Jurkat, Clone E6-1 (cell line): ENCODE data around the gene OSBP. TPM values are rescaled to one million over a fixed set of nuclear protein-coding genes. Genes with fewer than 3 reads are reported as not detected.
"Not testable (repeated sequence)": the region's sequence is repeated elsewhere in the genome, so short reads cannot be mapped to it uniquely, and the experiment has no call there.

Source experiments
- DNase-seq: peaks from one replicate; pipeline ENCODE4 v3.0.0-alpha.2; 2011; ENCODE audit warnings: low read depth, low spot score
- H3K4me3 ChIP-seq: 2 replicates; pipeline ENCODE4 v1.5.1; 2011; ENCODE audit warnings: mild to moderate bottlenecking, low read length, control low read depth, moderate library complexity
- polyA plus RNA-seq: library from polyadenylated mRNA; unstranded; fragments of >200 nt; gene quantifications from one replicate; pipeline ENCODE4 v1.2.1, GENCODE V29; 2012; ENCODE audit warnings: missing spikeins; ENCODE audit not compliant: insufficient read length, insufficient read depth

The OSBP gene, protein sequence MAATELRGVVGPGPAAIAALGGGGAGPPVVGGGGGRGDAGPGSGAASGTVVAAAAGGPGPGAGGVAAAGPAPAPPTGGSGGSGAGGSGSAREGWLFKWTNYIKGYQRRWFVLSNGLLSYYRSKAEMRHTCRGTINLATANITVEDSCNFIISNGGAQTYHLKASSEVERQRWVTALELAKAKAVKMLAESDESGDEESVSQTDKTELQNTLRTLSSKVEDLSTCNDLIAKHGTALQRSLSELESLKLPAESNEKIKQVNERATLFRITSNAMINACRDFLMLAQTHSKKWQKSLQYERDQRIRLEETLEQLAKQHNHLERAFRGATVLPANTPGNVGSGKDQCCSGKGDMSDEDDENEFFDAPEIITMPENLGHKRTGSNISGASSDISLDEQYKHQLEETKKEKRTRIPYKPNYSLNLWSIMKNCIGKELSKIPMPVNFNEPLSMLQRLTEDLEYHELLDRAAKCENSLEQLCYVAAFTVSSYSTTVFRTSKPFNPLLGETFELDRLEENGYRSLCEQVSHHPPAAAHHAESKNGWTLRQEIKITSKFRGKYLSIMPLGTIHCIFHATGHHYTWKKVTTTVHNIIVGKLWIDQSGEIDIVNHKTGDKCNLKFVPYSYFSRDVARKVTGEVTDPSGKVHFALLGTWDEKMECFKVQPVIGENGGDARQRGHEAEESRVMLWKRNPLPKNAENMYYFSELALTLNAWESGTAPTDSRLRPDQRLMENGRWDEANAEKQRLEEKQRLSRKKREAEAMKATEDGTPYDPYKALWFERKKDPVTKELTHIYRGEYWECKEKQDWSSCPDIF
- 35.3 TPM for polyA plus RNA-seq

DNA sequence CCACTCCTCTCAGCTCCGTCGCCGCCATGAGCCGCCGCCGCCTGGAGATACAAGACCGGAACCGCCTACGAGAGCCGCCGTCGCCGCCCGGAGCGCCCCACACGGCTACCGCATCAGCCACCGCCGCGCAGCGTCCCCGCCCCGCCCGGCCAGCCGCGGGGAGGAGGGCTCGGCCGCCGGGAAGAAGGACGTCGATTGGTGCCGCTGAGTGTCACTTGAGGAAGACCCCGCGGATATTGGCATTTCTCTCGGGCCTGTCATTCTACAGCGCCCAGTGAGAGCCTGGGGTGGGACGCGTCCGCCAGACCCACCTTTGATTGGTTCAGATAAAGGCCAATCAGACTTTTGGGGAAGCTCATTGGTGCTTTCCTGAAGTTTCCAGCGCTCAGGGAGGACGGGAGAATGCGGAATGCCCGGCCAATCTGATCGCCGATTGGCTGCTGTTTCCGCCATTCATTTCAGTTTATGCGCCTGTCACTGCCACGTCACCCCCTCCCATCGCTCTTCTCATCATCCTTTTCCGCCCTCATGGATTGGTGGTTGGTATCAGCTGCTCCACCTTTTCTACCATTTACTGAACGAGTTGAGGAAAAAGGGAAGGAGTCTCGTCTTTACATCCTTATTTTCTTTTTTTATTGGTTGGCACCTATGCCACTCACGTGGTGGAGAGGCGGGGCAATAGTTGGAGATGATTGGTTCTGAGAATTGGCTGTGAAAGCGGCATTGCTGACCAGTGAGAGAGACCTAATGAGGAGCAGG, at the start of gene OSBP:
Gene OSBP, minus strand, starts transcription at position 138 of the 759 bp plus-strand sequence. Its CDS starts 110 bp downstream, at position 28.
- peak; percentile 100 for DNase-seq
- peak within 1 kb of the TSS; percentile 74 for H3K4me3 ChIP-seq

- H3K4me3 ChIP-seq, result no peak overlapping the region
- DNase-seq, result no peak
These were observed 45.0 kb upstream of the OSBP start for GRCh38 chr11:59660621-59661020.

GRCh38 chr11:59659981-59660380, 44.4 kb upstream of the OSBP start:
- no peak for DNase-seq
- H3K4me3 ChIP-seq, result no peak overlapping the region

DNA sequence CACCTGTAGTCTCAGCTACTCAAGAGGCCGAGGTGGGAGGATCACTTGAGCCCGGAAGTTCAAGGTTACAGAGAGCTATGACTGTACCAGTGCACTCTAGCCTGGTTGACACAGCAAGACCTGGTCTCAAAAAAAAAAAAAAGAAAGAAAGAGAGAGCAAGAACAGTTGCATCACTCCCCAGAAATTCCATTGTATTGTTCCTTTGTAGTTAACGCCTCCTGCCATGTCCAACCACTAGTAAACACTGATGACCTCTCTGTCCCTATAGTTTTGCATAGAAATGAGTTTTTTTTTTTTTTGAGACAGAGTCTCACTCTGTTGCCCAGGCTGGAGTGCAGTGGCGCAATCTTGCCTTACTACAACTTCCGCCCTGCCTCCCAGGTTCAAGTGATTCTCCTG, 42.5 kb upstream of the OSBP start:
- DNase-seq, result no peak
- H3K4me3 ChIP-seq, result no peak overlapping the region

DNA sequence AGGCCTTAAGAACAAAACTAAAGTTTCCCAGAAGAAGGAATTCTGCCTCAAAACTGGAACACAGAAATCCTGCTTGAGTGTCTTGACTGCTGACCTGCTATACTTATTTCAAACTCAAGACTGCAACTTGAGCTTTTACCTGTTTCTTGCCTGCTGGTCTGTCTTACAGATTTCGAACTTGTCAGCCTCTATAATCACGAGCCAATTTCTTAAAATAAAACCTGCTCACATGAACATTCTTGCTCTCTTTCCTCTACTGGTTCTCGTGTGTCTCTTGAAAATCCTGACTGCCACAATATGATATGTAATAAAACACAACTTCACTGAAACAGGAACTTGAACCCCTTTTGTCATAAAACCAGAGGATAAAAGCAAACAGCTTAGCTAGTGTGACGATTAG, 39.3 kb upstream of the OSBP start:
- no peak for DNase-seq
- H3K4me3 ChIP-seq, result no peak overlapping the region

DNA sequence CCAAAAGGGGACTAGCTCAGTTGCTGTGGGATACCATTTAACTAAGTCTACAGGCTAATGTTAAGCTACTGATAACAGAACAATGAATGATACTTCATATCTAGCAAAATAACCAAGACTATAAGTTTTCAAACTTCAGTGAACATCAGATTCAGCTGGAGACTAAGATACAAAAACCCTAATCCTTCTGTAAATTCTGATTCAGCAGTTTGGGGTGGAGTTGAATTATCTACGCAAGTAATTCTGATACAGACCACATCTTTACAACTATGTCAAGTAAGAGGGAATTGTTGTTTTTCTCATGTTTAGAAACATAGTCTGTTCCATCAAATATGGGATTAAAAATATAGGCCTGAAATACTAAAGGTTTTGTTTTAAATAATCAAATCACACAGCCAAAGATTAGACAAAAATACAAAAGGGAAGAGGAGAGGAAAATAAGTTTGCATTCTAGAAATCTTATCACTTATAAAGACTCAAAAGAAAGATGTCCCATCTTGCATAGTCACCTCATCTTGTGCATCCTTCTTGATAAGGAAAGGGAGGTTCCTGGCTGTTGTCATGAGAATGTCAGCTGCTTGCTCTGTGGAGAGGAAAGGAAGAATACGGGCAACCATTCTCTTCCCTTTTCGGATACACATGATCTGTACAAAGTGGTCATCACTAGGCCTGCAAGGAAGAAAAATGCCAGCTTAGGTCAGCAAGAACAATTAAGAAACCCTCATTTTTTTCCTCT, 31.8 kb upstream of the OSBP start:
- no peak for DNase-seq
- no peak overlapping the region for H3K4me3 ChIP-seq

DNA sequence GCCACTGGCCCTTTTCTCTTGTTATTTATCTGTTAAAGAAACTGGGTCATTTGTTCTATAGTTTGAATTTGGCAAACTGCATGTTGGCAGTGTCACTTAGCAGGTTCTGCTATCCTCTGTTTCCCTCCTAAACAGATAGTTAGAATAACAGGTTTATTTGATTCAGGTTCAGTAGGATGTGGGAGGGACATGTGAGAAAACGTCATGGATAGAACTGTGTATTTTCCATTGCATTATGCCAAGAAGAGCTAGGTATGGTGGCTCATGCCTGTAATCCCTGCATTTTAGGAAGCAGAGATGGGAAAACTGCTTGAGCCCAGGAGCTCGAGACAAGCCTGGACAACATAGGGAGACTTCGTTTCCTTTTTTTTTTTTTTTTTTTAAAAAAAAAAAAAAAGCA, 29.0 kb upstream of the OSBP start:
- DNase-seq, result no peak
- no peak overlapping the region for H3K4me3 ChIP-seq

DNA sequence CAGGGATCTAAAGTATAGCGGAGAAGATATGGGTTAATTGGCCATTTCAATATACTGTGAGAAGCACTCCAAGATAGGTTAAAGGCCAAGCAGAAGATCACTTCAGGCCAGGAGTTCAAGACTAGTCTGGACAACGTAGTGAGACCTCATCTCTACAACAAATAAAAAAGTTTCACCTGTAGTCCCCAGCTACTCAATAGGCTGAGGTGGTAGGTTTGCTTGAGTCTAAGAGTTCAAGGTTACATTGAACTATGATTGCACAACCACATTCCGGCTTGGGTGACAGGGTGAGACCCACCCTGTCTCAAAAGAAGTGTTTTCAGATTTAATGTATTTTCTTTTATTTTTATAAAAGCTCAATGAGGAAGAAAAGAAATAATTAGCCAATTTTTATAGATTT, 27.8 kb upstream of the OSBP start:
- H3K4me3 ChIP-seq, result no peak overlapping the region
- no peak for DNase-seq

DNA sequence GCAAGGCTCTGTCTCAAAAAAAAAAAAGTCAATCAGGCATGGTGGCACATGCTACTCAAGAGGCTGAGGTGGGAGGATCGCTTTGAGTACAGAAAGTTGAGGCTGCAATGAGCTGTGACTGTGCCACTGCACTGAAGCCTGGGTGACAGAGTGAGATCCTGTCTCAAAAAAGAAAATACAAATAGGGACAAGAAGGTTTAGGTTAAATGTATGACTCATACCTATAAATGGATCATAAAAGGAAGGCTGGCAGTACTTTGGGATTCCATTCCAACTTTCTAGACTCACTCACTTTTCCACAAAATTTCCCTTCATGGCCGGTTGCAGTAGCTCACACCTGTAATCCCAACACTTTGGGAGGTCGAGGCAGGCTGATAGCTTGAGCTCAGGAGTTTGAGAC, 25.6 kb upstream of the OSBP start:
- H3K4me3 ChIP-seq, result no peak overlapping the region
- no peak for DNase-seq

DNA sequence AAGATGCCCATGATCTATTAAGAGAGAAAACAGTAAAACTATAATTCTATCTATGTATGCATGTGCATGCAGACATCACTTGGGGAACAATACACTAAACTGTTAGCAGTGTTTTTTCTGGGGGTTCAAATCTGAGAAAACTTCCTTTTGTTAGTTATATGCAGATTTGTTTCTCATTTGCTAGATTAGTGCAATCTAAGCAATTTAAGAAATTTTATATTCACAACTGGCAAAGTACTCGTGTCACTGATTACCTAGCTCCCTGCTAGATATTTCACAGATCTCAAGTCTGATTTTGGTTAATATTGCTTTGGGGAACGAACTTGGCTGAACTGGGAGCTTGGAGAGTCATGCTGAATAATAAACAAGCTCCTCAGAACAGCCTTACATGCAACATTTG, 14.9 kb upstream of the OSBP start:
- no peak overlapping the region for H3K4me3 ChIP-seq
- no peak for DNase-seq

- no peak overlapping the region for H3K4me3 ChIP-seq
- no peak for DNase-seq
These were observed 14.4 kb upstream of the OSBP start for GRCh38 chr11:59629996-59630395.

GRCh38 chr11:59626969-59627368, 11.4 kb upstream of the OSBP start:
- DNase-seq, H3K4me3 ChIP-seq: not testable (repeated sequence)

GRCh38 chr11:59625703-59626102, 10.1 kb upstream of the OSBP start:
- no peak for DNase-seq
- H3K4me3 ChIP-seq, result no peak overlapping the region

GRCh38 chr11:59617876-59618275, 2.3 kb upstream of the OSBP start:
- no peak overlapping the region for H3K4me3 ChIP-seq
- DNase-seq, result no peak

DNA sequence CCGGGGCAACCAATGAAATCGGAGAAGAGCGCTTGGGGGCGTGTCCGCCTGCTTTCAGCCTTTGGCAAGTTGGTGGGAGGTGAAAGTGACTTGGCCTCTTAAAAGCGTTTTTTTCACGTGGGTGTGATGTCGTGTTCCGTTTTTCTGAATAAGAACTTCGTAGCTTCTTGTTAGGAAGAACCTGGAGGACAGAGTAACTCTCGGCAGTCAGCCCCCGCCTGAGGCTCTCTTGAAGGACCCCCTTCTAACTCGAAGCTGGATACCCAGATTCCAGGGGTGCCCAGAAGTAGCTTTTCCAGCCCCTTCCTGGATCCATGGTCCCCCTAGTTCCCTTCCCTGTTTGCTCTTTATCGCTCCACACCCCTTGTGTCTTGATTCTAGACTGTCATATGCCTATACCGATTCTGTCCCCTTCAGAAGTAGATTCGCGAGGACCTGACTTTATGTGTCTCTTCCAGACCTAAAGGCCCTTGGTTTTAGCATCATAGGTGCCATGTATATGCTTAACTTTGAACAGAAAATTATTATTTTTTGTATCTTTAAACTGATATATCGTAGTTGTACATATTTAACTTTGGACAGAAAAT, 915 bp upstream of the OSBP start:
- H3K4me3 ChIP-seq, result peak overlapping the region; percentile 65
- DNase-seq, result no peak

DNA sequence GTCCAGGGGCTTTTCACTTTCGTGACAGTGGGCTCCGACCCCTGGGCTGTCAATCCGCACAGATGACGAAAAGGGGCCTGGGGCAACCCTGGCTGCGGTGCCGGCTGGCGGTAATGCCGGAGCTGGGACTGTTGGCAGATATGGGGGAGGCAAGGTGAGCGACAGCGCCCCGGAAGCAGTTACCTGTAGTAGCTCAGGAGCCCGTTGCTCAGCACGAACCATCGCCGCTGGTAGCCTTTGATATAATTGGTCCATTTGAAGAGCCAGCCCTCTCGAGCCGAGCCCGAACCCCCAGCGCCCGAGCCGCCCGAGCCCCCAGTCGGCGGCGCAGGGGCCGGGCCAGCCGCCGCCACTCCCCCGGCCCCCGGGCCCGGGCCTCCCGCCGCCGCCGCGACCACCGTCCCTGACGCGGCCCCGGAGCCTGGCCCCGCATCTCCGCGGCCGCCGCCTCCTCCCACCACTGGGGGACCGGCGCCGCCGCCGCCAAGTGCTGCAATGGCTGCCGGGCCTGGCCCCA, 396 bp downstream of the OSBP start:
- H3K4me3 ChIP-seq, result peak overlapping the region; percentile 74
- DNase-seq, result peak; percentile 21

GRCh38 chr11:59614277-59615119, 1.1 kb downstream of the OSBP start:
- peak overlapping the region; percentile 74 for H3K4me3 ChIP-seq
- no peak for DNase-seq
